HepG2 (cell line): ENCODE data around the gene SORD. TPM values are rescaled to one million over a fixed set of nuclear protein-coding genes. Genes with fewer than 3 reads are reported as not detected.

Experiments used
- ATAC-seq: fragments of 200-7000 bp; cut with Tn5 transposase; 3 replicates; pipeline ENCODE4 v1.9.1; 2020; ENCODE audit warnings: mild to moderate bottlenecking, moderate library complexity
- BruUV-seq: library from RNA; stranded (reverse); fragments of 400-500 nt; replicated peaks from 2 replicates; lab custom pipeline; 2021; lab: Mats Ljungman, UMichigan
- CTCF ChIA-PET: fragments of 300-600 bp; formaldehyde crosslinking; extraction: SDS; loops from one replicate; lab custom pipeline; 2021; ENCODE audit warnings: low total read pairs, inconsistent platforms, low intra/inter-chr PET ratio; lab: Yijun Ruan, JAX
- POLR2A ChIA-PET: fragments of 350-600 bp; sonication (Branson Sonifier 250); formaldehyde crosslinking; loops from one replicate; lab custom pipeline; 2020; ENCODE audit warnings: antibody characterized with exemption, inconsistent platforms; lab: Yijun Ruan, JAX
- DNase-seq: peaks from one replicate; pipeline ENCODE4 v3.0.0-alpha.2; 2015; ENCODE audit warnings: low spot score
- FAIRE-seq: peaks from 3 replicates; lab custom pipeline; 2011; peaks lifted over from hg19 to GRCh38; lab: Jason Lieb, UNC
- H2AFZ ChIP-seq: one replicate; pipeline ENCODE4 v1.6.1; 2011; ENCODE audit warnings: low read length, inconsistent platforms
- H3K27ac ChIP-seq: fragments of 300-600 bp; 3 replicates; pipeline ENCODE4 v1.8.0; 2011; ENCODE audit warnings: mixed run types, mild to moderate bottlenecking, mixed read lengths, low read length, inconsistent platforms; ENCODE audit not compliant: insufficient read depth; ENCODE audit errors: extremely low read length
- H3K27me3 ChIP-seq, 2 experiments: fragments of 200-600 bp in 1 of 2; 2 replicates in 1 of 2; 3 replicates in 1 of 2; pipeline versions ENCODE4 v1.6.0 to v1.8.0; 2011; ENCODE audit warnings: low read length in 2 of 2, mild to moderate bottlenecking in 2 of 2, moderate library complexity in 2 of 2, inconsistent platforms in 1 of 2; ENCODE audit not compliant: insufficient read depth in 2 of 2, control insufficient read depth in 1 of 2
- H3K36me3 ChIP-seq, 2 experiments: fragments of 200-600 bp in 1 of 2; replicated peaks in 1 of 2; 2 replicates in 1 of 2; 3 replicates in 1 of 2; pipeline versions ENCODE4 v1.5.1 to v1.8.0; 2011; ENCODE audit warnings: low read length in 2 of 2, inconsistent platforms in 1 of 2; ENCODE audit not compliant: insufficient read depth in 2 of 2, control insufficient read depth in 1 of 2
- H3K4me1 ChIP-seq: 2 replicates; pipeline ENCODE4 v1.5.1; 2012; ENCODE audit warnings: low read length, inconsistent platforms; ENCODE audit not compliant: insufficient read depth
- H3K4me2 ChIP-seq: 2 replicates; pipeline ENCODE4 v1.6.0; 2011; ENCODE audit warnings: low read depth, low read length, inconsistent platforms
- H3K4me3 ChIP-seq, 3 experiments: fragments of 200-600 bp in 1 of 3; sonication (generic), shearing (Covaris generic) in 1 of 3; replicated peaks in 1 of 3; 2 replicates each; pipeline ENCODE4 v1.5.1; 2011 to 2016; ENCODE audit warnings: low read length in 3 of 3, inconsistent platforms in 2 of 3, low read depth in 2 of 3, mild to moderate bottlenecking in 2 of 3, control low read depth in 1 of 3, mixed read lengths in 1 of 3; ENCODE audit not compliant: insufficient read depth in 1 of 3
- H3K79me2 ChIP-seq: one replicate; pipeline ENCODE4 v1.6.1; 2011; ENCODE audit warnings: low read length, inconsistent platforms; ENCODE audit not compliant: insufficient read depth
- H3K9ac ChIP-seq: 2 replicates; pipeline ENCODE4 v1.6.0; 2011; ENCODE audit warnings: mild to moderate bottlenecking, low read depth, low read length, inconsistent platforms; ENCODE audit not compliant: insufficient read depth
- H3K9me3 ChIP-seq: 2 replicates; pipeline ENCODE4 v1.5.1; 2012; ENCODE audit warnings: mild to moderate bottlenecking, low read length
- H4K20me1 ChIP-seq: 2 replicates; pipeline ENCODE4 v1.6.0; 2011; ENCODE audit warnings: inconsistent platforms, mild to moderate bottlenecking, low read length, moderate library complexity; ENCODE audit not compliant: insufficient read depth
- AGO1 ChIP-seq: fragments of 200-400 bp; formaldehyde crosslinking; IDR thresholded peaks from 2 replicates; pipeline ENCODE4 v1.6.1; 2017; ENCODE audit warnings: mild to moderate bottlenecking, low read depth, low read length, moderate library complexity; ENCODE audit not compliant: poor library complexity, severe bottlenecking
- HOXA7 ChIP-seq: sonication (generic); formaldehyde crosslinking; IDR thresholded peaks from 2 replicates; pipeline ENCODE4 v1.8.1; 2022; ENCODE audit warnings: mild to moderate bottlenecking, missing genetic modification reagents, moderate library complexity
- ISL2 ChIP-seq: sonication (generic); formaldehyde crosslinking; IDR thresholded peaks from 2 replicates; pipeline ENCODE4 v1.5.0; 2020; ENCODE audit warnings: missing genetic modification reagents
- TAF1 ChIP-seq: sonication (generic); formaldehyde crosslinking; IDR thresholded peaks from 2 replicates; pipeline ENCODE4 v1.4.0; 2020; ENCODE audit warnings: missing genetic modification reagents
- YEATS2 ChIP-seq: sonication (generic); formaldehyde crosslinking; IDR thresholded peaks from 2 replicates; pipeline ENCODE4 v1.4.0; 2020; ENCODE audit warnings: missing genetic modification reagents, borderline replicate concordance
- ZNF33B ChIP-seq: sonication (generic); formaldehyde crosslinking; IDR thresholded peaks from 2 replicates; pipeline ENCODE4 v1.5.1; 2020; ENCODE audit warnings: mild to moderate bottlenecking, missing genetic modification reagents
- ZNF557 ChIP-seq: sonication (generic); formaldehyde crosslinking; IDR thresholded peaks from 2 replicates; pipeline ENCODE4 v1.4.0; 2020; ENCODE audit warnings: missing genetic modification reagents
- ZNF780A ChIP-seq: sonication (generic); formaldehyde crosslinking; IDR thresholded peaks from 2 replicates; pipeline ENCODE4 v1.8.0; 2022; ENCODE audit warnings: mild to moderate bottlenecking, missing genetic modification reagents, moderate library complexity
- ZNF879 ChIP-seq: sonication (generic); formaldehyde crosslinking; IDR thresholded peaks from 2 replicates; pipeline ENCODE4 v1.8.1; 2023; ENCODE audit warnings: missing genetic modification reagents
- WGBS: methylation state at CpG from one replicate; pipeline ENCODE4 v1.1.6; 2017; ENCODE audit warnings: low lambda C conversion rate; 5-methylcytosine and 5-hydroxymethylcytosine counted together
- in situ Hi-C: cut with HindIII; loops from 2 replicates; pipeline ENCODE4 v1.10.0; 2017; ENCODE audit warnings: low pct_unique_long_range_greater_than_20kb; ENCODE audit not compliant: extremely low pct_ligation_motif_present
- intact Hi-C: fragments of 100-400 bp; cut with micrococcal nuclease; formaldehyde crosslinking; loops from one replicate; pipeline ENCODE4 v1.10.0; 2022; ENCODE audit not compliant: unreplicated experiment
- polyA plus RNA-seq, 8 experiments: library from polyadenylated mRNA; depleted of rRNA in 3 of 8; stranded (reverse) in 7 of 8; unstranded in 1 of 8; fragments of >200 nt; fragmentation: Illumina TruSeq in 4 of 8; extraction: Trizol in 4 of 8; gene quantifications; 2 replicates each; pipeline versions ENCODE4 v1.2.1 to v1.2.3, GENCODE V29; 2011 to 2016; ENCODE audit warnings: low read depth in 4 of 8, missing spikeins in 1 of 8, mixed read lengths in 1 of 8; ENCODE audit not compliant: insufficient read depth in 1 of 8
- total RNA-seq, 5 experiments: library from RNA; depleted of rRNA; stranded (reverse); fragments of >200 nt; fragmentation: Illumina TruSeq; extraction: Trizol; gene quantifications; 2 replicates each; pipeline ENCODE4 v1.2.3, GENCODE V29; 2016; ENCODE audit warnings: low read depth in 1 of 5
- TF ChIP-seq, protein P1 (sequence below): sonication (generic); formaldehyde crosslinking; IDR thresholded peaks from 2 replicates; pipeline ENCODE4 v1.8.0; 2022; ENCODE audit warnings: low read depth, missing genetic modification reagents
- TF ChIP-seq, protein P2 (sequence below): sonication (generic); formaldehyde crosslinking; IDR thresholded peaks from 2 replicates; pipeline ENCODE4 v1.4.0; 2020; ENCODE audit warnings: missing genetic modification reagents
- TF ChIP-seq, protein P3 (sequence below): sonication (generic); formaldehyde crosslinking; IDR thresholded peaks from 2 replicates; pipeline ENCODE4 v1.5.0; 2020; ENCODE audit warnings: missing genetic modification reagents
- TF ChIP-seq, protein P4 (sequence below): IDR thresholded peaks from 2 replicates; pipeline ENCODE4 v1.6.1; 2016; ENCODE audit warnings: missing biosample characterization, missing genetic modification reagents, low read depth
- TF ChIP-seq, protein P5 (sequence below): fragments of 450-650 bp; IDR thresholded peaks from 2 replicates; pipeline ENCODE4 v1.6.1; 2017; ENCODE audit warnings: mild to moderate bottlenecking

SORD gene
- total and polyA plus RNA-seq, 2 of the 13 experiments (the other 11 are each of a cell fraction or from before 2014, with no cell fraction given) = 59.1 to 95.3 TPM

DNA sequence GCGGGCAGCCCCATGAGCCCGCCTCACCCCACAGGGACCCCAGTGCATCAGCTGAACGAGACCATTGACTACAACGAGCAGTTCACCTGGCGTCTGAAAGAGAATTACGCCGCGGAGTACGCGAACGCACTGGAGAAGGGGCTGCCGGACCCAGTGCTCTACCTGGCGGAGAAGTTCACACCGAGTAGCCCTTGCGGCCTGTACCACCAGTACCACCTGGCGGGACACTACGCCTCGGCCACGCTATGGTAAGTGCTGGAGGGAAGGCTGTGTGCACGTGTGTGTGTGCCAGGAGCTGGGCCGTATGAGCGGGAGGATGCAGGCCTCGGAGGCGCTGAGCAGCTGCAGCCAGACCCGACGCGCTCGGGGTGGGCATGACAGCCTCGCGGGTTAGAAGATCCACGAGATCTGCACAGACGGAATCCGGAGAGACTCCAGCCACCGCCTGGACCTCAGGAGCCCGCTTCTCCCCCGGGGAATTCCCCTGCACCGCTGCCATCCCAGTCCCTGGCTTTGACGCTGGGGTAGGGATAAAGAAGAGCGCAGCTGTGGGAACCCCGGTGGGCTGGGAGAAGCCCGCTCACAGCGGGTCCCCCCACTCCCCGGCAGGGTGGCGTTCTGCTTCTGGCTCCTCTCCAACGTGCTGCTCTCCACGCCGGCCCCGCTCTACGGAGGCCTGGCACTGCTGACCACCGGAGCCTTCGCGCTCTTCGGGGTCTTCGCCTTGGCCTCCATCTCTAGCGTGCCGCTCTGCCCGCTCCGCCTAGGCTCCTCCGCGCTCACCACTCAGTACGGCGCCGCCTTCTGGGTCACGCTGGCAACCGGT, 93.7 kb downstream of the SORD start:
- POLR2A ChIA-PET = no interaction called here
- 85% methylated on average over 56 of the region's 65 CpGs for WGBS
- FAIRE-seq = no peak
- CTCF ChIA-PET = no interaction called here
- BruUV-seq = no TSS peak
- intact Hi-C loops (no loop called here), in situ Hi-C loops (no loop called here)
- no peak for ATAC-seq
- H3K9ac ChIP-seq = no peak overlapping the region
- no peak overlapping the region for H3K4me3 ChIP-seq
- H3K36me3 ChIP-seq = no peaks in the 10 kb centered on the region
- H3K27ac ChIP-seq = no peak overlapping the region
- H2AFZ ChIP-seq = no peak overlapping the region
- H3K9me3 ChIP-seq = no peaks in the 10 kb centered on the region
- H4K20me1 ChIP-seq = no peaks in the 10 kb centered on the region
- H3K79me2 ChIP-seq = no peaks in the 10 kb centered on the region
- no peak overlapping the region for H3K4me2 ChIP-seq
- peaks cover 25% of the 10 kb centered on the region for H3K4me1 ChIP-seq
- H3K27me3 ChIP-seq = peaks cover 13 to 50% of the 10 kb centered on the region in 2 experiments
- no peak for DNase-seq
- TF ChIP-seq, protein P1, sequence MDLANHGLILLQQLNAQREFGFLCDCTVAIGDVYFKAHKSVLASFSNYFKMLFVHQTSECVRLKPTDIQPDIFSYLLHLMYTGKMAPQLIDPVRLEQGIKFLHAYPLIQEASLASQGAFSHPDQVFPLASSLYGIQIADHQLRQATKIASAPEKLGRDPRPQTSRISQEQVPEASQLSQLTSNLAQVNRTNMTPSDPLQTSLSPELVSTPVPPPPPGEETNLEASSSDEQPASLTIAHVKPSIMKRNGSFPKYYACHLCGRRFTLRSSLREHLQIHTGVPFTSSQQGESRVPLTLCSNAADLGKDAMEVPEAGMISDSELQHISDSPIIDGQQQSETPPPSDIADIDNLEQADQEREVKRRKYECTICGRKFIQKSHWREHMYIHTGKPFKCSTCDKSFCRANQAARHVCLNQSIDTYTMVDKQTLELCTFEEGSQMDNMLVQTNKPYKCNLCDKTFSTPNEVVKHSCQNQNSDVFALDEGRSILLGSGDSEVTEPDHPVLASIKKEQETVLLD = no peak
- TF ChIP-seq YEATS2 (CRISPR knock-in tag) = no peak
- TF ChIP-seq AGO1 = no peak
- no peak for TF ChIP-seq HOXA7 (CRISPR knock-in tag)
- TF ChIP-seq, protein P2, sequence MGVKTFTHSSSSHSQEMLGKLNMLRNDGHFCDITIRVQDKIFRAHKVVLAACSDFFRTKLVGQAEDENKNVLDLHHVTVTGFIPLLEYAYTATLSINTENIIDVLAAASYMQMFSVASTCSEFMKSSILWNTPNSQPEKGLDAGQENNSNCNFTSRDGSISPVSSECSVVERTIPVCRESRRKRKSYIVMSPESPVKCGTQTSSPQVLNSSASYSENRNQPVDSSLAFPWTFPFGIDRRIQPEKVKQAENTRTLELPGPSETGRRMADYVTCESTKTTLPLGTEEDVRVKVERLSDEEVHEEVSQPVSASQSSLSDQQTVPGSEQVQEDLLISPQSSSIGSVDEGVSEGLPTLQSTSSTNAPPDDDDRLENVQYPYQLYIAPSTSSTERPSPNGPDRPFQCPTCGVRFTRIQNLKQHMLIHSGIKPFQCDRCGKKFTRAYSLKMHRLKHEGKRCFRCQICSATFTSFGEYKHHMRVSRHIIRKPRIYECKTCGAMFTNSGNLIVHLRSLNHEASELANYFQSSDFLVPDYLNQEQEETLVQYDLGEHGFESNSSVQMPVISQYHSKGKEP (CRISPR knock-in tag) = no peak
- TF ChIP-seq, protein P3, sequence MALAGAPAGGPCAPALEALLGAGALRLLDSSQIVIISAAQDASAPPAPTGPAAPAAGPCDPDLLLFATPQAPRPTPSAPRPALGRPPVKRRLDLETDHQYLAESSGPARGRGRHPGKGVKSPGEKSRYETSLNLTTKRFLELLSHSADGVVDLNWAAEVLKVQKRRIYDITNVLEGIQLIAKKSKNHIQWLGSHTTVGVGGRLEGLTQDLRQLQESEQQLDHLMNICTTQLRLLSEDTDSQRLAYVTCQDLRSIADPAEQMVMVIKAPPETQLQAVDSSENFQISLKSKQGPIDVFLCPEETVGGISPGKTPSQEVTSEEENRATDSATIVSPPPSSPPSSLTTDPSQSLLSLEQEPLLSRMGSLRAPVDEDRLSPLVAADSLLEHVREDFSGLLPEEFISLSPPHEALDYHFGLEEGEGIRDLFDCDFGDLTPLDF (CRISPR knock-in tag) = no peak
- no peak for TF ChIP-seq ZNF879 (CRISPR knock-in tag)
- TF ChIP-seq, protein P4, sequence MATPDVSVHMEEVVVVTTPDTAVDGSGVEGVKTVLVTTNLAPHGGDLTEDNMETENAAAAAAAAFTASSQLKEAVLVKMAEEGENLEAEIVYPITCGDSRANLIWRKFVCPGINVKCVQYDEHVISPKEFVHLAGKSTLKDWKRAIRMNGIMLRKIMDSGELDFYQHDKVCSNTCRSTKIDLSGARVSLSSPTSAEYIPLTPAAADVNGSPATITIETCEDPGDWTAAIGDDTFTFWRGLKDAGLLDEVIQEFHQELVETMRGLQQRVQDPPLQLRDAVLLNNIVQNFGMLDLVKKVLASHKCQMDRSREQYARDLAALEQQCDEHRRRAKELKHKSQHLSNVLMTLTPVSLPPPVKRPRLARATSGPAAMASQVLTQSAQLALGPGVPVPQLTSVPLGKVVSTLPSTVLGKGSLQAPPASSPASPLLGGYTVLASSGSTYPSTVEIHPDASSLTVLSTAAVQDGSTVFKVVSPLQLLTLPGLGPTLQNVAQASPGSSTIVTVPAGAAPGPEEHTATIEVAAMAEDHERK (CRISPR knock-in tag) = no peak
- no peak for TF ChIP-seq ZNF33B (CRISPR knock-in tag)
- TF ChIP-seq TAF1 (CRISPR knock-in tag) = no peak
- TF ChIP-seq ZNF557 = no peak
- TF ChIP-seq ISL2 (CRISPR knock-in tag) = no peak
- TF ChIP-seq ZNF780A (CRISPR knock-in tag) = no peak
- TF ChIP-seq, protein P5, sequence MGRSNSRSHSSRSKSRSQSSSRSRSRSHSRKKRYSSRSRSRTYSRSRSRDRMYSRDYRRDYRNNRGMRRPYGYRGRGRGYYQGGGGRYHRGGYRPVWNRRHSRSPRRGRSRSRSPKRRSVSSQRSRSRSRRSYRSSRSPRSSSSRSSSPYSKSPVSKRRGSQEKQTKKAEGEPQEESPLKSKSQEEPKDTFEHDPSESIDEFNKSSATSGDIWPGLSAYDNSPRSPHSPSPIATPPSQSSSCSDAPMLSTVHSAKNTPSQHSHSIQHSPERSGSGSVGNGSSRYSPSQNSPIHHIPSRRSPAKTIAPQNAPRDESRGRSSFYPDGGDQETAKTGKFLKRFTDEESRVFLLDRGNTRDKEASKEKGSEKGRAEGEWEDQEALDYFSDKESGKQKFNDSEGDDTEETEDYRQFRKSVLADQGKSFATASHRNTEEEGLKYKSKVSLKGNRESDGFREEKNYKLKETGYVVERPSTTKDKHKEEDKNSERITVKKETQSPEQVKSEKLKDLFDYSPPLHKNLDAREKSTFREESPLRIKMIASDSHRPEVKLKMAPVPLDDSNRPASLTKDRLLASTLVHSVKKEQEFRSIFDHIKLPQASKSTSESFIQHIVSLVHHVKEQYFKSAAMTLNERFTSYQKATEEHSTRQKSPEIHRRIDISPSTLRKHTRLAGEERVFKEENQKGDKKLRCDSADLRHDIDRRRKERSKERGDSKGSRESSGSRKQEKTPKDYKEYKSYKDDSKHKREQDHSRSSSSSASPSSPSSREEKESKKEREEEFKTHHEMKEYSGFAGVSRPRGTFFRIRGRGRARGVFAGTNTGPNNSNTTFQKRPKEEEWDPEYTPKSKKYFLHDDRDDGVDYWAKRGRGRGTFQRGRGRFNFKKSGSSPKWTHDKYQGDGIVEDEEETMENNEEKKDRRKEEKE = no peak
